HG03571 (cell line): ENCODE measurements around the gene CASP5.
"Not testable (repeated sequence)": the region's sequence is repeated elsewhere in the genome, so short reads cannot be mapped to it uniquely, and the experiment has no call there.

Source experiments
- ATAC-seq: cut with Tn5 transposase; IDR thresholded peaks from one replicate; pipeline ENCODE4 v1.9.1; 2021; ENCODE audit not compliant: unreplicated experiment

Gene CASP5

DNA sequence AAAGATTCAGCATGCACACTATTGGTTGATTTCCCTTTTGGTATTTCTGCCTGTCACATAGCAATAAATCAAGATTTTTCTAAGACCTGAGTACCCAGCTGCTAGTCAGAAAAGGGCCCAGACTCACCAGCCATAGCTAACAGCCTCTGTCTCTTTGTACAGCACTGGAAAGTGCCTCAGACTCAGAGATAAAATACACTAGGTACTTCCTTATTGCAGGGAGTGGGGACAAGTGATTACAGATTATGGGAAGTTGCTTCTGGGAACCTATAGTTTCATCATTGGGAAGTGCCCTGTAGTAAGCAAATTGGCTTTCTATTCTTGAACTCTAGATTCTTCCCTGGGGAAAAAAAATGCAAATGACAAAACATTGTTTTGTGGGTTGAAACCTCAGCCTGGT is at the start of gene CASP5:
CASP5 (minus strand) TSS at position 166 of the 400 bp plus-strand sequence; CDS start at position 134, 32 bp downstream.
- ATAC-seq, result no peak

GRCh38 chr11:105072080-105072479 is 49.1 kb upstream of the CASP5 start:
- not testable (repeated sequence) for ATAC-seq

GRCh38 chr11:105071089-105071732 is 48.2 kb upstream of the CASP5 start:
- no peak for ATAC-seq

DNA sequence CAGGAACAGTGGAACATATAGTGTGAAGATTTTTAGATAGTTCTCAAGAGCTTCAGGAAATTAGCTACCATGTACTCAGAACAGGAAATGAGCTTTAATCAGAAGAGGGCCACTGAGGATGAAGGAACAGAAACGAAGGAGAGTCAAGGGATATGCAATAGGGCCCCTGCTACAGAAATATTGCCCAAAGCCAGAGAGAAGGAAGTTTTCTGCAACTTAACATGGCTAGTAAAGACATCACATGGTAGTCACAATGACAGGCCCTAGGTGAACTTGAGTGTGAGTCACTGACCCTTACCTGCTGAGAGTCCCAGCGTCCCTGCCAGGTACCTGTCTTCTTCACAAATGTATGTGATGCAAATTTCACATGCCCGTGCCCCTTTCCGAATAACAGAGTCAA is 47.3 kb upstream of the CASP5 start:
- no peak for ATAC-seq

- not testable (repeated sequence) for ATAC-seq
These were observed 46.8 kb upstream of the CASP5 start for GRCh38 chr11:105069749-105070148.

DNA sequence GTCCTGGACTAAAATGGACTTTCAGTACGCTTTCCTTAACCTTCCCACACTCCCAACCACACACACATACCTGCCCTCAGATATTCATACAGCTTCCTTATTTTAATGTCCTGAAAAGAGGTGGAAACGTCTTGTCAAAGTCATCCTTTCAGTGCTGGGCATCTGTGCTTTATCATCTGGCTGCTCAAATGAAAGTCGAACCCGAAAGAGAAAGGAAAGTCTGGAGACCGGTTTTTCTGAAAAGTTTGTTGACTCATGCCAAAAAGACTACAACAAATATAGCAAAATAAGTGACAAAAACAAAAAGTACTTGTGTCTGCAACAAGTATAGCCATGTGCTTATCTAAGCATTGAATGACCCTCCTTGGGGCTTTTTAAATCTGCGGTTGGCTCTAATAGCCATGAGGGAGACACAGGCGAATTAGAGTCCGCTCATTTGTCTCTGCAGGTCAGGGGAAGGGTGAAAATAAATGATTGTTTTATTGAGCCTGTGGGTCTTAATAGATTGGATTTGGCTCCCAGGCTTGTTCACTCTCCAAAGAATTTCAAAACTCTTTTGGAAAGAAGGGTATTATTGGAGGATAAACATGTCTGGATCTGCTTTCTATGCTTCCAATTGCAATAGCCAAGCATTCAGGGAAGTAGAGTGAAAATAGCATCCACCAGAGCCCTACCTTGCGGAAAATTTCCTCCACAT is 40.4 kb upstream of the CASP5 start:
- ATAC-seq, result not testable (repeated sequence)

DNA sequence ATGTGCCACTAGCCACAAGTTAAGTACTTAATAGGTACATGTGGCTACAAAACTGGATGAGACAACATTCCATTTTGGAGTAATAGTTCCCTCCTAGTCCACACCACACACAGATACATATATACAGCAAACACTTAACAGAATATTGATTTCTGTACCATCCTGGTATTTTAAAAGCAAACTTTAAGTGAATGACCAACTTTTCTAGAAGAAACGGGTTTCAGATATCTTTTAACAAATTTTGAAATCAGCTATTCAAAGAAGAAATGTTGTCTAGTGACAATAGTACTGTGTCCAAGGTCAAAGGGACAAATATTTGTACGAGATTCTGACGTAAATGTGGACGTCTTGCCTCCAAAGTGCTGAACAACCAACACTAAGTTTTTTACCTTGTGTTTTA is 34.5 kb upstream of the CASP5 start:
- ATAC-seq, result no peak

- no peak for ATAC-seq
These were observed 33.5 kb upstream of the CASP5 start for GRCh38 chr11:105056446-105056845.

DNA sequence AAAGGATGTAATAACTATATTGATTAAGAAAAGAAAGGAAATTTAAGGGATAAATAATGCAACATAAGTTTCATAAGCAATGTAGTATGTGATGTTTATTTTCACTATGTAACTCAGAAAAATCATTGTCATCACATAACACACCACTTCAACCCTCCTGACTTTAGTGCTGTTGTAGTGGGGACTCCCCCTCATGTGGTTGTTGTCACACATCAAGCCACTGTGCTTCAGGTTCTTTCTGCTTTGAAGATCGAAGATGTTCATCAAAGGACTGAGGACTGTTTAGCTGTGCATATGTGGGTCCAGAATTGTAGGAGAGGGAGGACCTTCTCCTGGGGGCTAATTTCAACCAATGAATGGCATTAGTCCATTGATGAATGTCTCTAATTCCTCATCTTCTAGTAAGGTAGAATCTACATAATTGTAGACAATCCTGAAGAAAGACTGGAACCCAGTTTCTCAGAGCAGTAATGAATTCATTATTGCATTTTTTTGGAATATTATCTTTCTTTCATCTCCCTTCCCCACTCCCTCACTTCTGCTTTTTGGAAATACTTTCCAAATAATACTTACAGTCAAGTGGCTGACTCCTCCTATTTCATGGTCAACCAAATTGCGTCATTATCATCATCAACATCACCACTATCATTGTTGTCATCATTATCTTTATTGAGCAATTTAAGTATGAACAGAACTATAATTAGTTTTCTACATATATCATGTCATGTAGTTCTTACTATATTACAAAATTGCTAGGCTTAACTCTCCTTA is 31.9 kb upstream of the CASP5 start:
- no peak for ATAC-seq

- ATAC-seq, result no peak
These were observed 29.5 kb upstream of the CASP5 start for GRCh38 chr11:105052487-105052886.

DNA sequence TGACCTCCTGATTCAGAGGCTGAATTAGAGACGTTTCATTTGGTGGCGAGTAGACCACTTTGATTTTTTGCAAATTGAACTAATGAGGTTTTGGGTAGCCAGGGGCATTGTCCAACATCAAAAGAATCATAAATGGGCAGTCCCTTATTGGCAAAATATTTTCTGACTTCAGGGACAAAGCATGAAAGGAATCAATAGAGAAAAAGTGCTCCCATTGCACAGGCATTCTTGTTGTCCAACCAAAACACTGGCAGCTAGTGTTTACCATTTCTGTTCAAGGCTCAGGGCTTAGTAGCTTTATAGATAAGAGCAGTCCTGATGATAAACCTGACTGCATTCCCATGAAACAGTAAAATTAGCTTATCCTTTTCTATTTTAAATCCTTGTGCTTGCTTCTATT is 28.6 kb upstream of the CASP5 start:
- ATAC-seq, result no peak

GRCh38 chr11:105049481-105049880 is 26.5 kb upstream of the CASP5 start:
- ATAC-seq, result no peak

GRCh38 chr11:105046898-105047579 is 24.1 kb upstream of the CASP5 start:
- ATAC-seq, result no peak

GRCh38 chr11:105045676-105046296 is 22.8 kb upstream of the CASP5 start:
- no peak for ATAC-seq

- ATAC-seq, result peak; percentile 99
These were observed 21.9 kb upstream of the CASP5 start, which contains the start of gene CARD16 for GRCh38 chr11:105044557-105045524. Gene CARD16, minus strand, starts transcription at chr11:105045335. Its CDS starts 38 bp downstream, at chr11:105045297.

DNA sequence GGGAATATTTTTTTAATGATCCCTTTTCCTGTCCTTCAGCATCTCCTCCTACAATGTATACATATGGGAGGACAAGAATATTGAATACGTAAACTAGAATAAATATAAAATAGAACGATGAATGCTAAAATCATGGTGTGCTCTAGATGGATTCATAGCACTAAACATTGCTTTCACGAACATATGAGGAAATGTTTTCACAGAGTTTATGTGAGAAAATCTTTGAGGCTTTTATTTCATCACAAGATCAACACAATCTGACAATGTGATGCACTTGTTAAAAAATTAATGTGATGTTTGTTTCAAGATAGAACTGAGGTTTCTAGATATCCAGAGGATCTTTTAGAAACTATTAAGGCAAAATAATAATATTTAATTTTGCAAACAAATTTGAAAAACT is 19.2 kb upstream of the CASP5 start:
- ATAC-seq, result no peak

DNA sequence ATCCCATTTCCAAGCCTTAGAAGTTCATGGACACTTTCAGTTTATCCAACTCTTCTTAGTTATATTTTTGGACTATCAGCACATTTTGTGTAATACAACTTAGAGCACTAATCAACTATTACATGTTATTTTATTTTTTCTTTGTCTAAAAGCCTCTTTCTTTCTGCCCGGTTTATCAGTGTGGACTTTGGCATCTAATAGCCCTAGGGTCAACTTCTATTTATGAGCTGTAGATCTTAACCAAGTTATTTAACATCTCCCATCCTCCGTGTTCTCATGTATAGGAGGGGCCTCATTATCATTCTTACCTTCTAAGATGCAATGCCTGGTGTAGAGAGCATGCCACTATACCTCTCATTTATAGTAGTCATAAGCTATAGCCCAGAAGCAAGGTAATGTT is 17.7 kb upstream of the CASP5 start:
- no peak for ATAC-seq

DNA sequence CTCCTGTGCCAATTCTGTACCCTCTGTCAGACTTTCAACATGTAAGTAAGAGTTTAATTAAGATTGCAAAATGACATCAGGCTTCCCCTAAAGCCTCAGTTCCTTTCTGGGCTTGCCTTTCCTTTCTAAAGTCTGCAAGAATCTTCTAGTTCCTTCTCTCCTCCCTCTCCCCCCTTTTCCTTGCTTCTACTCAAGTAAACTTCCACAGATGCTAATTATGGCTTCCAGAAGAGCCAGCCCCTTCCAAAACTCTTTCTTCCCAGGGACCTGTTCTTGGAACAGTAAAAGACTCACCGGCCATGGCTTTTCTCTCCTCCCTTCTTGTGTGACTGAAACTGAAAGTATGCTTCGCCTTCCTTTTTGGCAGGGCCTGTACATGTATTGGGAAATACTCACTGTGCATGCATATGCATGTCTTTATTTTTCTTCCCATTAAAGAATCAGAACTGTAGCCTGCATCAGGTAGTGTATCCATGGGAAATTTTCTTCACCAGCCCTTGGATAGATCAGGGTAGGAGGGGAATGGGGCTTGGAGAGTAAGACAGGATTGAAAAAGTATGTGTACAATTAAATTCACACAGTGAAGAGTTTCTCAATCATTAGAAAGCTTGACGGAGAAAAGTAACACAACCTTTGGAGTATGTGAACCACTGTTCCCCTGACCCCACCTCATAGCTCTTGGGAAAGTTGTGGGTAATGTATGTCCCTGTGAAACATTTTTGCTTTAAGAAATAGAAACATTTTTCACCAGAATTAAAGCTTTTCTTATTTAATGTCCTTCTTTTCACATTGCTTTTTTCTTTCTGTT is 12.0 kb upstream of the CASP5 start, which contains the start of gene CASP1:
CASP1 (minus strand) TSS at position 332 of the 808 bp plus-strand sequence; CDS start at position 301, 31 bp downstream.
- peak; percentile 98 for ATAC-seq

DNA sequence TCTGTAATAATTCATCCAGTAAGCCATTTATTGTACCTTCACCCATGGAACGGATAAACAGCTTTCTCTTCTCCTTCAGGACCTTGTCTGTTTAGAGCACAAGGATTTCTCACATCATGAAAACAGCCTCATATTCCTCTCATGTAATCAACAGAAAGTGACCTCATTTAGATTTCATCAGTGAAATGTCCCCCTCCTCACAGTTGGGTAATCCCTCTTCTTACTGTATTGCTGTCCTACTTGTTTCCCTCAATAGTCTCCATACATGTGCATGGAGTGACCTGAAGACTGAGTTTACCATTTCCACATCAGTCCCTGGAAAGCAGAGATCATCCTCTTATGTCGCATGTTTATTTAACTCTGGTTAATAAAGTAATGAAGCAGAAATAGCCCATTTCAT is 11.4 kb upstream of the CASP5 start:
- peak; percentile 5 for ATAC-seq
